Medulla oblongata (tissue), 1 donor: Measurements from ENCODE around the gene PRDM16.
A peak's percentile ranks its signal among the peaks of the same experiment; 100 is the strongest.

Source experiments
- DNase-seq: peaks from one replicate; pipeline ENCODE4 v3.0.0-alpha.2; 2015; ENCODE audit errors: extremely low spot score

The PRDM16 gene

DNA sequence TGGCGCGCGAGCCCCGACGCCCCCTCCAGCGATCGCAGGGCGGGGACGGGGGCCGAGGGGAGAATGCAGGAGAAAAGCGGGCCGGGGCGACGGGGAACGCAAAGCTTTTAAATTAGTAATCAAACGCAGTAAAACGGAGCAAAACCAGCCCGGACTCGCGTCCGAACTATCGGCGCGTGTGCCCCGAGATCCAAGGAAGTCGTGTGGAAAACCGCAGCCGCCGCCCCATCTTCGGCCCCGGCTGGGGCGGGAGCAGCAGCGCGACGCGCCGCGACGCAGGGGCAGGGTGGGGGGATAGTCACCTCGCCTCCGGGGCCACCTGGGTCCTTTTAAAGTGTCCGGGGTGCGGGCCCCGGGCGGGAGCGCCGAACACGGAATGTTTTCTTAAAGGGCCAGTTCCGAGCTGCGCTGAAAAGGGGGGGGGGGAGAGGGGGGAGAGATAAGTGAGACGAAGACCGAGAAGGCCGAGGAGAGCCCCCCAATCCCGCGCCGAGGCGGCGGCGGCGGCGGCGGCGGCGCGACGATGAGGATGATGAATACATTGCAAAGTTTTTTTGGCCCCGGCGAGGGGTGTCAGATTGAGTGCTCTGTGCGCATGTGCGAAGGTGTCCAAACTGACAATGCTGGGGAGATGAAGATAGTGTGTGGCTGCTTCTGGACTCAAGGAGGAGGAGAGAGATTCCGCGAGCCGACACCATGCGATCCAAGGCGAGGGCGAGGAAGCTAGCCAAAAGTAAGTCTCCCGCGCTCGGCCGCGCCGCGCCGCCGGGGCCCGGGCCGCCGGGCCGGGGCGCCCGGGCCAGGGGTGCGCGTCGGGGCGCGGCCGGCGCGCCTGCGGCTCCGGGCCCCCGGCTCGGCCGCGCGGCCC is at the start of gene PRDM16:
Gene PRDM16, plus strand, starts transcription at position 640 of the 868 bp plus-strand sequence. Its CDS starts 57 bp downstream, at position 697.
- DNase-seq, result peak; percentile 43

DNA sequence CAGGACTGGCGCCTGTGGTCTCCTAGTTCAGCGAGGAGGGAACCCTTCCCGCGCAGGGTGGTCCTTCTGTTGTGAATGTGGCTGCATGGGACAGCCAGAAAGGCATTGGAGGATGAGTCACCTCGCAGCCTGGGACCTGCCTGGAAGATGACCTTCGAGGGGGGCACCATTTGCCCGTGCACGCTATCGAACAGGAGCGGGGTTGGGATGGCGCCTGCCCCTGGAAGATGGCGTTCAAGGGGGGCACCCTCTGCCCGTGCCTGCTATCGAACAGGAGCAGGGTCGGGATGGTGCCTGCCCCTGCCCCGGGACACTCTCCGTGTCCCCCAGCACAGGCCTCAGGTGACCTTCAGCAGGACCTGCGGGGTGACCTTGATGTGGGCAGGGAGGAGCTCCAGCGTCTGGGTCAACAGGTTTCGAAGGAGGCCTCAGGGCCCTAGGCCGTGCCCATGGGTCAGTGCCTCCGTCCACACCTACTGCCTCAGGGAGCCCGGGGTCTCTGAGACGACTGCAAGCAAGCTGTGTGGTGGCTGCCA is 49.4 kb upstream of the PRDM16 start:
- DNase-seq, result no peak

DNA sequence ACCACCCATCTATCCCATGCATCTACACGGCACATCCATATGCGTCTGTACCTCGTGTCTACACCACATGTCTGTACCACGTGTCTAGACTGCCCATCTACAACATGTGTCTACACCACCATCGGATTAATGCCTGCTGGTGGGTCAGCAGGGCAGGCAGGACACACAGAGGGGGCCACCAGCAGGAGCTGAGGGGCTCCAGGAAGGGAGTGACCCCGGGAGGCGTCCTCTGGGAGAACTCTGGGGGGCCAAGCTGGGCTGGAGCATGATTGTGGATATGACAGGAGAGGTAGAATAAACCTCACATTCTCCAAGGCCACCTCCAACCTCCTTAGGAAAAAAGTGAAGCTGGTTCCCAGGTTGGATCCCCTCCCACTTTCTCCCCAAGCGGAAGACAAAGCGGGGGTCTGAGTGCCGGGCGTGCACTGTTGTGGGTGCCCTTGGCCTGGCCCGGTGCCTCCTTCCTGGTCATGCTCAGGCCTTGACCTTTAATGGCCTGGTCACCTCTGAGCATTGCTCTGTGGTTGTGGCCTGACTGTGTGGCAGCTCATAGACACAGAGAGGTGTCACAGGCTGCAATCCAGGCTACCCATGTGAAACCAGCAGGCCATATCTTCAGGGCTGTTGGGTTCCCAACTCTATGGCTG is 48.6 kb upstream of the PRDM16 start:
- DNase-seq, result no peak

DNA sequence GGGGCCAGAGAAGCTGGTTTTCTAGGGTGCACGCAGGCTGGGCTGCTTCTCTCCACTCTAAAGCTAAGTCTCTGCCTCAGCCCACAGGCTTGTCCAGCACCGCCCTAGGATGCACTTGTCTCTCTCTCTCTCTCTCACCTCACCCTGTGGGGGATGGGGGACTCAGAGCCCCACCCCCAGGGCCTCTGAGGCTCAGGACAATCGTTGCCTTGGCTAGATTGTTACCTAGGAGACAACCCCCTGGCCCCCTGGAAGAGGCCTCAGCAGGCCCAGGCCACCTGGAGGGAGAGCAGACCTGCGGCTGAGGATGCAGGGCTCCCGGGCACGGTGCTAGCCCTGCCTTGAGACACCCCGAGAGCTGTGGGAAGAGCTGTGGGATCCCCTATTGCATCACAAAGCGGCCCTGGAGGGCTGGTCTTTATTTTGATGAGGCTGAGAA is 47.8 kb upstream of the PRDM16 start, which contains the start of gene ACTRT2:
Gene ACTRT2, plus strand, starts transcription at position 235 of the 439 bp plus-strand sequence. CDS start 220 bp downstream, outside the sequence.
- DNase-seq, result no peak

DNA sequence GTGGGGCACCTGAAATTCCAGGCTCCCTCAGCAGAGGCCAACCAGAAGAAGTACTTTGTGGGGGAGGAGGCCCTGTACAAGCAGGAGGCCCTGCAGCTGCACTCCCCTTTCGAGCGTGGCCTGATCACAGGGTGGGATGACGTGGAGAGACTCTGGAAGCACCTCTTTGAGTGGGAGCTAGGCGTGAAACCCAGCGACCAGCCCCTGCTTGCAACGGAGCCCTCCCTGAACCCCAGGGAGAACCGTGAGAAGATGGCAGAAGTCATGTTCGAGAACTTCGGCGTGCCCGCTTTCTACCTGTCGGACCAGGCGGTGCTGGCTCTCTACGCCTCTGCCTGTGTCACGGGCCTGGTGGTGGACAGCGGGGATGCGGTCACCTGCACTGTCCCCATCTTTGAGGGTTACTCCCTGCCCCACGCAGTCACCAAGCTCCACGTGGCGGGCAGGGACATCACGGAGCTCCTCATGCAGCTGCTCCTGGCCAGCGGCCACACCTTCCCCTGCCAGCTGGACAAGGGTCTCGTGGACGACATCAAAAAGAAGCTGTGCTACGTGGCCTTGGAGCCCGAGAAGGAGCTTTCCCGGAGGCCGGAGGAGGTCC is 47.1 kb upstream of the PRDM16 start:
- no peak for DNase-seq

DNA sequence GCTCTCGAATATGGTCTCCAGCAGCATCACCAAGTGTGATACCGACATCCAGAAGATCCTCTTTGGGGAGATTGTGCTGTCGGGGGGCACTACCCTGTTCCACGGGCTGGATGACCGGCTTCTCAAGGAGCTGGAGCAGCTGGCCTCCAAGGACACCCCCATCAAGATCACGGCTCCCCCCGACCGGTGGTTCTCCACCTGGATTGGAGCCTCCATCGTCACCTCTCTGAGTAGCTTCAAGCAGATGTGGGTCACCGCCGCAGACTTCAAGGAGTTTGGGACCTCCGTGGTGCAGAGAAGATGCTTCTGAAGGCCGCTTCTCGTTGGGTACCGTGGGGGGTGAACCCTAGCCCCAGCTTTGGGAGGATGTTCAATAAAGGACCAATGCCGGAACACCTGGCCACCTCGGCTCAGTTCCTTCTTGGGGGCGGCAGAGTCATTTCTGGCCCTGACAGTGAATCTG is 46.5 kb upstream of the PRDM16 start:
- no peak for DNase-seq

DNA sequence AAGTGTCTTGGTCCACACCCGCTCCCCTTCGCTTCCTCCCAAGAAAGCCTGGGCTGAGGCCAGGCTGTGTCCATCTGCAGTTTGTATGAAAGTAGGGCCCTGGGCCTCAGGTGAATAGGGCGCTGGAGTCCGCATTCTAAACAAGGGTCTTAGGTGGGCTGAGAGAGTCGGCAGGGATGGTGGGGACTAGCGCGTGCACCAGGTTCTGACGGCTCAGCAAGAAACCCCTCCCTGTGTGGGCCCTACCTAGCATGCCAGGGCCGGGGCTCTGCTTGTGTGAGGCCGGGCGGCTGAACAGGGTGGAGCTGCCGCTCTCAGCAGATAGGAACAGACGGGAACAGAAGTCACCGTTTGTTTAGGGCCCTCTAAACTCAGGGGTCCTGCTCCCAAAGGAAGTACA is 46.0 kb upstream of the PRDM16 start:
- DNase-seq, result no peak

DNA sequence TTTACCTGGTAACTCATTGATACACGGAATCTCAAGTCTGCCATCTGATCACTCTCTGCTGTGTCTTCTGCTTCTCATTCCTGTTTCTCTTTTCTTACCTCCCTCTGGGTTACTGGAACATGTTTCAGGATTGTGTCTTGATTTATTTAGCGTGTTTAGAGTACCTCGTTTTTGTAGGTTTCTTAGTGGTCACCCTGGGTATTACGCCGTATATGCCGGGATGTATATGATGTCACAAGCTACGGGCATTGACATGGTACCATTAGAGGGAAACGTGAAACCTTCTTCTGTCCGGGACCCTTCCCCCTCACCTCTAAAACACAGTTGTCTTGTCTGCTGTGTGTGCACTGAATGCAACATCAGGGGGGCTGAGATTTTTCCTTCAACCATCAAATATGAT is 45.0 kb upstream of the PRDM16 start:
- no peak for DNase-seq

DNA sequence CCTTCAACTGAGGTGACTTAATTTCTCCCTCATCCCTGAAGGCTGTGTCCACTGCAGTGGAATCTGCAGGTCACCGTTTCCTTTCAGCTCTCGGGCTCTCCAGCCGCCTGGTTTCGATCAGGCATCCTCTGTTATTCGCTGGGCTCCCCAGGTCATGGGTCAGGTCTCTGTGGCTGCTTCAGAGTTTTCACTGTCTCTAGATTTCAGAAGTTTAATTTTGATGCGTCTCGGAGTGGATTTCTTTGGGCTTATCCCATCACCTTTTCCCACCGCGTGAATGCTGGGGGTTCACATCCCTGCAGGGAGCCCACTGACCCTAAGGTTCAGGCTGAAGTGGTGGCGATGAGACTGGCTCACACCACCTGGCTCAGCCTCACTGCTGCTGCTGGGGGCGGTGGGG is 44.4 kb upstream of the PRDM16 start:
- DNase-seq, result no peak

DNA sequence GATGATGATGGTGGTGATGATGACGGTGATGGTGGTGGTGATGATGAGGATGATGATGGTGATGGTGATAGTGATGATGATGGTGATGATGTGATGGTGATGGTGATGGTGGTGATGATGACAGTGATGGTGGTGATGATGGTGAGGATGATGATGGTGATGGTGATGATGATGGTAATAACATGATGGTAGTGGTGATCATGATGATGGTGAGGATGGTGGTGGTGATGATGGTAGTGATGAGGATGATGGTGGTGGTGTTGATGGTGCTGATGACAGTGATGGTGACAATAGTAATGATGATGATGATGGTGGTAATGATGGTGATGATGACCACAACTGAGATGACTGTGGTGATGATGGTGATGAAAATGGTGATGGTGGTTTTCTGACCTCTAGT is 42.9 kb upstream of the PRDM16 start:
- DNase-seq, result no peak

DNA sequence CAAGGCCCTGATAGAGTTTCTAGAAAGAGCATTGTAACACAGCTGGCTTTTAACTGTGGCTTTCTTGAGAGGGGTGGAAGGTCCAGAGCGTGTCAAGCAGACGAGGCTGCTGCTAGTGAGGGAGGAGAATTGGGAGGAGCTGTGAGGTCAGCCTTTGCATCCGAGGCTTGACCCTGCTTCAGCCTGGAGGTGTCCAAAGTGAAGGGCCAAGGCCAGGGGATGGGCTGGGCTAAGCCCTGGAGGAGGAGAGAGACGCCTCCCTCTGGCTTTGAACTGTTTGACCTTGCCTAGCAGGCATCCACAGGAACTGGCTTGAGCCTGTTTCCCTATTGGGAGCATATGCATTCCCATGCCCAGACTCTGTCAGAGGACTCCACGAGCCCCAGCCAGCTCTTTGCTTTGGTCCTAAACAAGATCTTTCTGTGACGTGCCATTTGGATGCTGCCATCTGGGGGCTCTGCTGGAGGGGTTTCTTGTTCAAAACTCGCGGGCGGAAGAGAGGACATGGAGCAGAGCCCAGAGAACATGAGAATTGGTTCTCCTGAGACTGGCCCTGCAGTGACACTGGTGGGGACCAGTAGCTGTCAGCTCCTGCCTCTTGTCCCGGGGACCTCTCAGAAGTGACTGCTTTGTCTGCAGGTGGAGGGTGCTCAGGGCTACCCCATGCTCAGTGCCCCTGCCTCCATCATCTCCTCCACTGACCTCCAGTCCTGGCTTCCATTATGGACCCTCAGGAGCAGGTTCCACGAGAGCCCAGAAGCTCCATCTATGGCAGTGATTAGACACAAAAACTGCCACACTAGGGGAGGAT is 42.2 kb upstream of the PRDM16 start:
- no peak for DNase-seq

DNA sequence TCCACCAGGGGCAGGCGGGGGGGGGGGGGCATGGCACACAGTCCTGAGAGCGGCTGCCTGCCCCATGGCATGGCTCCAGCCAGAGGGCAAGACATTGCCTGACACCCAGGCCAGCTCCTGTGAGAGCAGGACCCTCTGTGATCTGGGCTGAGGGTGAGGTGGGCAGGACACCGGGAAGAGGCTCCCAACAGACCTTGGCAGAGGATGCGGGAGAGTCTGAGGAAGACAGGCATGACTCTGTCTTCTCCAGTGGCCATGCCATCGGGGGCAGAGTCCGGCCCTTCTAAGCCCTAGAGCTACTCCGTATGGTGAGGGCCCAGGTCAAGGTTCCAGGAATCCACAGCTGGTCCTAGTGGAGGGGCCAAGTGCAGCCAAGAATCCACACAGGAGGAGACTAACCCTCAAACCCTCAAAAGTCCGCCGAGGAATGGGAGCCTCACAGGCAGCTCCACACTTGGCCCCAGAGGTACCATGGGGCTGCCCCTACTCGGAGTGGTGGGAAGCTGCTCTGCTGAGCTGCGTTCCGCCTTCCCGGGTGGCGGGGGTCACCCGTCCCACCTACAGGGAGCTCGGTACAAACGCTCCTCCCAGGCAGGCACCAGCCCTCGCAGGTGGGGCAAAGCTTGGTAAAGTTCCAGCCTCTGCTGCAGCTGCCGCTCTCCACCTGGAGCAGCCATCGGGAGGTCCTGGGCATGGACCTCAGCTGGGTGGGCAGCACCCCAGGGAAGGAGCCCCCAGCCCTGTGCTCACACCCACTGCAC is 41.2 kb upstream of the PRDM16 start:
- no peak for DNase-seq

DNA sequence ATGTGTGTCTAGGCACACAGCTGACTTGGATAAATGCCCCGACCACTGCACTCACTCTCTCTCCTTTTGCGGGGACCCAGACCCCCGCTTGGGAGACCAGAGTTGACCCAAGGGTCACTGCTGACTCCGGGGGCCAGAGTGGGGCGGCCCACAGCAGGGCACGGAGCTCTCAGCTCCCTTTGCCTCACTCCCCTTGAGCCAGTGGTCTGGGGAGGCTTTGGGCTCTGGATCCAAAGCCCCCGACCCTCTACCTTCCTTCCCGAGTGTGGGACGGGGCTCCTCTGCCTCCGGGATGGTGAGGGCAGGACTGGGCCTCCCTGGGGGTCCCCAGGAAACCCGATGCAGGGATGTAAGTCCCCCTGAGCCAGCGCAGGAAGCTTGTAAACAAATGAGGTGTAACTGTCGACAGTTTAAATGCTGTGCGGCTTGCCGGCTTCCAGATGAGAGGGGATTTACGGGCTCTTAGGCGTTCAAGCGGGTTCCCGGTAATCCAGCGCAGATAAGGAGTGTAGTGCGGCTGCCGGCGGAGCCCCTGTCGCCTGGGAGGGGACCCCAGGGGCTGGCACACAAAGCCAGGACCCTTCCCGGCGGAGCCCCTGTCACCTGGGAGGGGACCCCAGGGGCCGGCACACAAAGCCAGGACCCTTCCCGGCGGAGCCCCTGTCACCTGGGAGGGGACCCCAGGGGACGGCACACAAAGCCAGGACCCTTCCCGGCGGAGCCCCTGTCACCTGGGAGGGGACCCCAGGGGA is 40.3 kb upstream of the PRDM16 start:
- DNase-seq, result no peak

DNA sequence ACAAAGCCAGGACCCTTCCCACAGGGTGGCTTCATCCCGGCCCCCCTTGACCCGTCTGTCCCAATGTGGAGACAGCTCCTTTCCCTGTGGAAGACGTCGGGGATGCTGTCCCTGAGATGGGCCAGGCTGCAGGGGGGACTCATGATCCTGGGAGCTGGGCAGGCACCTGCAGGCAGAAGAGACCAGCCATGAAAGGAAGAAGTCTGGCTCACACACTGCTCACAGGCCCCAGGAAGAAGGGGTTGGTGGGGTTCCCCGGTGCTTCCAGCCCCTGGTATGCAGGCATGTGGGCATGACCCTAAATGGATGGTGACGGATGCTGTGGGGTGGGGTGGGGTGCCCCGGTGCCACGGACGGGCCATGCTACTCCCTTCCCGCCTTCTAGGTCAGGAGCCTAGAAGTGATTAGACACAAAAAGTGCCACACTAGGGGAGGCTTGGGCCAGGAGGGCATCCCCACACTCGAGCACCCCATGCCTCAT is 39.5 kb upstream of the PRDM16 start:
- no peak for DNase-seq

DNA sequence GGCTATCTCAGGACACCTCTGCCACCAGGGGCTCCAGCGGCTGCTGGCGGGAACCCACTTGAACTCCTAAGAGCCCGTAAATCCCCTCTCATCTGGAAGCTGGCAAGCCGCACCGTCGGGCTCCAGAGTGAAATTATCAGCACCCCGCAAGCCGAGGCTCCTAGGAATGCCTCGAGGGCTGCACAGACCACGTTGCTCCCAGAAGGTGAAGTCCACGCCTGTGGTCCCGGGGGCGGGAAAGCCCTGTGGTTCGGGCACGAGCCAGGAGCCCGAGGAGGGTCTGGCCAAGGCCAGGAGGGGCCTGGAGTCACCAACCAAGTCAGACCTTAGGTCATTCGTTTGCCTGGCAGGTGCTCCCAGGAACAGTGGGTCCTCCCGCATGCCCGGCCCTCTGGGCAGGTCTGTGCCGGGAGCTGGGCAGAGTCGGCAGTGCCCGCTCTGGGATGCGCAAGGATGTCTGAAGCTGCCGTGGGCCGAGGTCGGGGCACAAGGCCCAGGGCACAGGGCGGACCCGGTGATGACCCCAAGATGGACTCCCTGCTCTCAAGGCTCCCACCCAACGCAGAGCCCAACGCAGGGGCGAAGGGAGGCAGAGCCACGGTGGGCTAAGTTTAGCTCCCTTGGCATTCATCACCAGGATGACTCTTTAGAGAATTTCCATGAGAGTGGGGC is 38.9 kb upstream of the PRDM16 start:
- DNase-seq, result no peak

DNA sequence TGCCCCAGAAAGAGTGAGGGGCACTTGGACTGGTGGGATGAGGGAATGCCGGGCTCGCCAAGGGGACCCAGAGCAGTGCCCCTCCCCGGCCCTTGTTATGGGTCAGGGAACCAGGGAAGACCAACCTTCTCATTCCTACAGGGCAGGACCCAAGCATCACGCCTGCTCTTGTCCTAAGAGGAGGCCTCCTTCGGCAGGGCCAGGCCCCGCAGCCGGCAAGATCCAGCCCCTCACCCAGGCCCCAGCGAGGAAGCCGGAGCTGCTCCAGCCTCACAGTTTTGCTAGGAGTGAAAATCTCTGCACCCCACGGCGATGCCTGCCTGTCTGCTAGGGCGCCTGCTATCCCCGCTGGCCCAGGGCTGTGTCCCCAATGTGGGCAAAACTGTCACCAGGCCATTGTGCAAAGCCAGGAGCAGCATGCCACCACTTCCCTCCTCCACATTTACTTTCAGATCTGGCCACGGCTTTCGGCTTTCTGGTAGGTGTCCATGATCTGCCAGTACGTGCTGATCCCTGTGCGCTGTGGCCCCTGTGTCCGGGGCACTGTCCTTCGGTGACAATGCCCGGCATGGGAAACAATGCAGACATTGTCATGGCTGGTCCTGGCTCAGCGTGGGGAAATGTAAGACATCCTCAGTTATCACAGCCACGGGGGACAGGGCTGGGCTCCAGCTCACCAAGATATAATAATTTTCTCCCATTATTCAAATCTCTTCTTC is 38.2 kb upstream of the PRDM16 start:
- peak; percentile 91 for DNase-seq

DNA sequence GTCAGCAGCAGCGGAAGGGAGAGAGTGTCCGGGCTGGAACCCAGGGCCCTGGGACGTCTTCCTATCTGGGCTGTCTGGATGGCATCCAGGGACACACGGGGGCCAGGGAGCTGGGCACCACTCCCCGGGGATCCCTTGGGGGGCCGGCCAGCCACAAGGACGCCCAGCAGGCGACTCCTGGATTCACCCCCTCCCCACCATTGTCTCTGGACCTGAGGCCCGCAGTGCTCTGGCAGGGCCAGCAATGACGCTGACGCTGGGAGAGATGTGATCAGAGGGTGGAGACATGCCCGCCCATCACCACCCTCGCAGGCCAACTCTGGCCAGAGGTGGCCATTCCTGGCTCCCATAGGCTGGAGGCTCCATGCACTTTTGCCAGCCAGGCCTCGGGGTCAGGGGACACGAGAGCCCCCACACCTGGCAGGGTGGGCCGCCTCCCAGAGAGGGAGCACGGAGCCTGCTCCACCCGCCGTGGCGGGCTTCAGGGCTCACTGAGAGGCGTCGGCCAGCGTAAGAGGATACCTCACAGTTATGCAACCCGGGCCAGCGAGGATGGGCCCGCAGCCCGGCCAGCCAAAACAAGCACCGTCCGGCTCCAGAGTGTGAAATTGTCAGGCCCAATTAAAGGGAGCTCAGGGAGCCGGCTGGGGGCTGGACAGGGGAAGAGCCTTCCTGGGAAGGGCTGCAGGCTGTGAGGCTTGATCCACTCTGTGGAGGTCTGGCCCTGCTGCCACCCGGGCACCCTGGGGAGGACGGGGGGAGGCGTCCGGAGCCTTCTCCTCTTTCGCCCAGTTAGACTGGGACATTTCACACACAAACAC is 37.4 kb upstream of the PRDM16 start:
- DNase-seq, result peak; percentile 59
